Activated CD8-positive, alpha-beta T cell treated with anti-CD3 and anti-CD28 coated beads, Interleukin-2, amount 10 ng/mL, durations not matched to agents 7 days and 5 days (primary cell): Measurements from ENCODE around the gene TTC28. TPM values are rescaled to one million over a fixed set of nuclear protein-coding genes. Genes with fewer than 3 reads are reported as not detected.
A peak's percentile ranks its signal among the peaks of the same experiment; 100 is the strongest.
"Not testable (repeated sequence)": the region's sequence is repeated elsewhere in the genome, so short reads cannot be mapped to it uniquely, and the experiment has no call there.

Experiments
- ATAC-seq: fragments of 150-1000 bp; cut with Tn5 transposase; one replicate; pipeline ENCODE4 v1.10.0; 2021; ENCODE audit warnings: moderate library complexity
- CTCF ChIA-PET: fragments of 350-600 bp; sonication (Branson Sonifier 250); formaldehyde crosslinking; loops from one replicate; lab custom pipeline; 2021; ENCODE audit warnings: antibody characterized with exemption; lab: Charles Lee
- POLR2A ChIA-PET: fragments of 350-600 bp; sonication (Branson Sonifier 250); formaldehyde crosslinking; loops from one replicate; lab custom pipeline; 2021; ENCODE audit warnings: antibody characterized with exemption; lab: Charles Lee
- DNase-seq: peaks from one replicate; pipeline ENCODE4 v3.0.0-alpha.2; 2020
- H3K27ac Mint-ChIP-seq: one replicate; pipeline ENCODE4 v1.8.0; 2021; ENCODE audit warnings: mild to moderate bottlenecking, mixed read lengths
- H3K27me3 Mint-ChIP-seq: one replicate; pipeline ENCODE4 v1.8.0; 2021; ENCODE audit warnings: low read depth, mixed read lengths
- H3K36me3 Mint-ChIP-seq: one replicate; pipeline ENCODE4 v1.8.0; 2021; ENCODE audit warnings: low read depth, mixed read lengths
- H3K4me1 Mint-ChIP-seq: one replicate; pipeline ENCODE4 v1.8.0; 2021; ENCODE audit warnings: low read depth, mixed read lengths
- H3K4me3 Mint-ChIP-seq: one replicate; pipeline ENCODE4 v1.8.0; 2021; ENCODE audit warnings: mild to moderate bottlenecking, mixed read lengths
- H3K9me3 Mint-ChIP-seq: one replicate; pipeline ENCODE4 v1.8.0; 2022; ENCODE audit warnings: mixed read lengths; ENCODE audit not compliant: insufficient read depth
- total RNA-seq, 2 experiments: library from RNA; stranded (reverse); gene quantifications; one replicate each; pipeline ENCODE4 v1.2.3, GENCODE V29; 2021

Gene TTC28
- total RNA-seq, 2 experiments from 2014 or later, result 0.18 to 0.23 TPM

- Mint-ChIP-seq H3K4me1 (no peaks in the 10 kb centered on the region), H3K9me3 (no peaks in the 10 kb centered on the region)
- no peak for ATAC-seq
Measured at GRCh38 chr22:28466399-28466798, 213.2 kb downstream of the TTC28 start.

GRCh38 chr22:28465841-28466240, 213.8 kb downstream of the TTC28 start:
- Mint-ChIP-seq H3K4me3 (no peak overlapping the region), H3K27ac (no peak overlapping the region), H3K9me3 (no peaks in the 10 kb centered on the region), H3K27me3 (peaks cover 10% of the 10 kb centered on the region), H3K36me3 (no peaks in the 10 kb centered on the region), H3K4me1 (no peaks in the 10 kb centered on the region)
- DNase-seq (no peak), ATAC-seq (no peak)
- CTCF ChIA-PET, result no interaction called here
- POLR2A ChIA-PET, result no interaction called here

More at GRCh38 chr22:28466399-28466798, 213.2 kb downstream of the TTC28 start:
- no peak overlapping the region for H3K4me3 Mint-ChIP-seq
- ChIA-PET POLR2A (no interaction called here), CTCF (no interaction called here)
- DNase-seq, result no peak
- H3K27me3 Mint-ChIP-seq, result peaks cover 11% of the 10 kb centered on the region
- no peaks in the 10 kb centered on the region for H3K36me3 Mint-ChIP-seq
- no peak overlapping the region for H3K27ac Mint-ChIP-seq

GRCh38 chr22:28464127-28464526, 215.5 kb downstream of the TTC28 start:
- ATAC-seq, result no peak
- DNase-seq, result no peak
- Mint-ChIP-seq H3K4me1 (no peaks in the 10 kb centered on the region), H3K9me3 (no peaks in the 10 kb centered on the region), H3K27ac (no peak overlapping the region), H3K36me3 (no peaks in the 10 kb centered on the region), H3K4me3 (no peak overlapping the region), H3K27me3 (peaks cover 5% of the 10 kb centered on the region)
- ChIA-PET POLR2A (no interaction called here), CTCF (no interaction called here)

DNA sequence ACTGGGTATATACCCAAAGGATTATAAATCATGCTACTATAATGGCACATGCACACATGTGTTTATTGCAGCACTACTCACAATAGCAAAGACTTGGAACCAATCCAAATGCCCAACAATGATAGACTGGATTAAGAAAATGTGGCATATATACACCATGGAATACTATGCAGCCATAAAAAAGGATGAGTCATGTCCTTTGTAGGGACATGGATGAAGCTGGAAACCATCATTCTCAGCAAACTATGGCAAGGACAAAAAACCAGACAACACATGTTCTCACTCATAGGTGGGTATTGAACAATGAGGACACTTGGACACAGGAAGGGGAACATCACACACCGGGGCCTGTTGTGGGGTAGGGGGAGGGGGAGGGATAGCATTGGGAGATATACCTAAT, 216.2 kb downstream of the TTC28 start:
- H3K4me1 Mint-ChIP-seq, DNase-seq, ATAC-seq, H3K36me3 Mint-ChIP-seq, H3K4me3 Mint-ChIP-seq, H3K27ac Mint-ChIP-seq, CTCF ChIA-PET, H3K9me3 Mint-ChIP-seq, POLR2A ChIA-PET, H3K27me3 Mint-ChIP-seq: not testable (repeated sequence)

DNA sequence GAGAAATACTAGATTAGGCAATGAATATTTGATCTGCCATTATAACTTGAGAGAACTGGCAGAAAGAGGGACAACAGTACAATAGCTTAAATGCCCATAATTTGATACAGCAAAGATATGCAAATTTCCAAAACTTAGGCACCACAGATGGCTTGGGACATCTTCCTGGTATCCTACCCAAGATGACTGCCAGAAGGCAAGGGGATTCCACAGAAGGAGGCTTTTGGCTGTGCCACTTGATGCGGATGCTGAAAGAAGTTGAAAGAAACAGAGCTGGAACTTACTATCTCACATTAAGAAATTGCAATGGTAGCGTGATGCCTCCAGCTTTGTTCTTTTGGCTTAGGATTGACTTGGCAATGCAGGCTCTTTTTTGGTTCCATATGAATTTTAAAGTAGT, 216.7 kb downstream of the TTC28 start:
- Mint-ChIP-seq H3K27ac (no peak overlapping the region), H3K4me1 (no peaks in the 10 kb centered on the region), H3K4me3 (no peak overlapping the region), H3K27me3 (peaks cover 5% of the 10 kb centered on the region), H3K9me3 (no peaks in the 10 kb centered on the region), H3K36me3 (no peaks in the 10 kb centered on the region)
- CTCF ChIA-PET, result no interaction called here
- POLR2A ChIA-PET, result no interaction called here
- no peak for ATAC-seq
- no peak for DNase-seq

DNA sequence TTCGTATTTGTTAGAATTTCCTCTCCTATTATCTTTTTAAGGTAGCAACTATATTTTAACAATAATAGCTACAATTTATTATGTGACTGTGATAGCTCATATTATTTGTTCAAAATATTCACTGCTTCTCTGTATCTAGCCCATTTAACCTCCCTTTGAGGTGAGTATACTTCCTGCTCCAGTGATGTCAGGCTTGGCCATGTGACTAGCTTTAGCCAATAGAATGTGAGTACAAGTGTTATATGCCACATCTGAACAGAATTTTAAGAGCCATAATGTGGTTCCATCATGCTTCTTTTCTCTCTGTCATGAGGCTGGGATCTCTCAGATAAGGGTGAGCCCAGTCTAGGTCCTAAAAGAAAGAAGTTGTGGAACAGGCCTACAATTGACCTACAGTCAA, 217.6 kb downstream of the TTC28 start:
- POLR2A ChIA-PET, result no interaction called here
- Mint-ChIP-seq H3K4me1 (no peaks in the 10 kb centered on the region), H3K9me3 (no peaks in the 10 kb centered on the region), H3K27me3 (peaks cover 5% of the 10 kb centered on the region), H3K27ac (no peak overlapping the region), H3K4me3 (no peak overlapping the region), H3K36me3 (no peaks in the 10 kb centered on the region)
- CTCF ChIA-PET, result interaction anchor here (1.4 kb wide), 1 partner anchor 21 kb away, joined by 3 read pairs; no protein-coding TSS in a partner anchor
- ATAC-seq (no peak), DNase-seq (no peak)

DNA sequence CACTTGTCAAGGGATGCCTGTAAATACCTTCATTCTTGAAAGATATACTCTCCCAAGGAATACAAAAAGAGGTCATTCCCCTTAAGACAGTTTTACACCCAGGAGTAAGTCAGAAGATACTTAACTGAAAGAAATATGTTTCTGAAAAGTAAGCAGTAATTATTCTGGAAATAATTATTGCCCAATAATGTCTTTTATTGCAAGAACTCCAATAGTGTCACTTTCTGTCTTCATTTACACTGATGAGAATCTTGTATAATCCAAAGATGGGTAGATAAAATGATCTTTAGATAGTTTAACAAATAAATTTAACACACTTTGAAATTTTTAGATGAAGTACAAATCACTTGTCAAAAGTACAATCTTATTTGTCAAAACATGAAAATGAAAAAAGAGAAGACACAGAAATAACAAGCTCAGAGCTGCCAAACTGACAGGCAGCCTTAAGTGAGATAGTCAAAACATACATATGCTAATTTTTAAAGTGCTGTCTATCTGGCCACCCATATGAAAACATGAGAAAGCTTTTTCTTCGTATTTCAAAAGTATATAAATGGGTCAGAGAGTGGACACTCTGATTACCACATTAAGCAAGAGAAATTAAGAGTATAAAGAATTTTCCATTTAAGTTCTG, 225.1 kb downstream of the TTC28 start:
- POLR2A ChIA-PET, result no interaction called here
- ATAC-seq, result no peak
- H3K27ac Mint-ChIP-seq, result no peak overlapping the region
- H3K9me3 Mint-ChIP-seq, result no peaks in the 10 kb centered on the region
- no peak overlapping the region for H3K4me3 Mint-ChIP-seq
- peaks cover 6% of the 10 kb centered on the region for H3K27me3 Mint-ChIP-seq
- CTCF ChIA-PET, result no interaction called here
- H3K4me1 Mint-ChIP-seq, result no peaks in the 10 kb centered on the region
- no peak for DNase-seq
- no peaks in the 10 kb centered on the region for H3K36me3 Mint-ChIP-seq

- Mint-ChIP-seq H3K27ac (no peak overlapping the region), H3K27me3 (peaks cover 18% of the 10 kb centered on the region), H3K4me3 (no peak overlapping the region), H3K4me1 (no peaks in the 10 kb centered on the region), H3K9me3 (no peaks in the 10 kb centered on the region), H3K36me3 (no peaks in the 10 kb centered on the region)
- ChIA-PET POLR2A (no interaction called here), CTCF (no interaction called here)
- DNase-seq, result no peak
- ATAC-seq, result no peak
Measured at GRCh38 chr22:28450109-28450508, 229.5 kb downstream of the TTC28 start.

- ChIA-PET POLR2A (no interaction called here), CTCF (no interaction called here)
- Mint-ChIP-seq H3K4me1 (no peaks in the 10 kb centered on the region), H3K4me3 (no peak overlapping the region), H3K9me3 (no peaks in the 10 kb centered on the region), H3K27me3 (peaks cover 26% of the 10 kb centered on the region), H3K36me3 (no peaks in the 10 kb centered on the region), H3K27ac (no peak overlapping the region)
- DNase-seq, result no peak
- no peak for ATAC-seq
Measured at GRCh38 chr22:28449041-28449440, 230.6 kb downstream of the TTC28 start.

DNA sequence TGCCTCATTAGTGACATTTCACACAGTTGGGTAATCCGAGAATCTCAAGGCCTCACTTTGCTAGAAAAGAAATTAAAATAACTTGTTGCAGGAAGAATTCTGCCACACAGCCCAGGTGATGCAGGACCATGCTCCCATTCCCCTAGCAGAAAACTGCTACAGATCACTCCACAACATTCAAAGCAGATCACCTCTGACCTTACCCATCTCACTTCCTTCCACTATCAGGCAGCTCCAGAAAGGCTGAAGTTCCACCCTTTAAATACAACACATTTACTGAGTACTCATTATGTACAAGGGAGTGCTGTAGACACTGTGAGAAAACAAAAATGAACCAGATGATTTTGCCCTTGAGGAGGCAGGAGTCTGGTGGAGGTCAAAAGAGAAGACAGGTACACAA, 231.0 kb downstream of the TTC28 start:
- Mint-ChIP-seq H3K9me3 (no peaks in the 10 kb centered on the region), H3K4me3 (no peak overlapping the region), H3K4me1 (peaks cover under 1% of the 10 kb centered on the region), H3K27me3 (peaks cover 23% of the 10 kb centered on the region), H3K36me3 (no peaks in the 10 kb centered on the region), H3K27ac (no peak overlapping the region)
- ChIA-PET POLR2A (no interaction called here), CTCF (no interaction called here)
- ATAC-seq (no peak), DNase-seq (no peak)

- Mint-ChIP-seq H3K27ac (no peak overlapping the region), H3K27me3 (peaks cover 30% of the 10 kb centered on the region), H3K4me1 (peaks cover 18% of the 10 kb centered on the region), H3K36me3 (no peaks in the 10 kb centered on the region), H3K9me3 (no peaks in the 10 kb centered on the region), H3K4me3 (no peak overlapping the region)
- DNase-seq (no peak), ATAC-seq (no peak)
- ChIA-PET POLR2A (no interaction called here), CTCF (no interaction called here)
Measured at GRCh38 chr22:28444659-28445058, 235.0 kb downstream of the TTC28 start.

- no peaks in the 10 kb centered on the region for H3K36me3 Mint-ChIP-seq
- H3K4me3 Mint-ChIP-seq, result peak overlapping the region; percentile 47
- ChIA-PET CTCF (interaction anchor here (1.3 to 4.3 kb wide), 4 partner anchors 40 to 424 kb away, joined by 3 to 26 read pairs (median 9); no protein-coding TSS in a partner anchor), POLR2A (no interaction called here)
- DNase-seq (peak; percentile 37), ATAC-seq (no peak)
- H3K27ac Mint-ChIP-seq, result no peak overlapping the region
- peaks cover 27% of the 10 kb centered on the region for H3K27me3 Mint-ChIP-seq
- no peaks in the 10 kb centered on the region for H3K9me3 Mint-ChIP-seq
- H3K4me1 Mint-ChIP-seq, result peaks cover 18% of the 10 kb centered on the region
Measured at GRCh38 chr22:28443526-28443876, 236.1 kb downstream of the TTC28 start.
